ENCODE results near the gene DMXL2. TPM values are rescaled to one million over a fixed set of nuclear protein-coding genes. Genes with fewer than 3 reads are reported as not detected.
"Not testable (repeated sequence)": the region's sequence is repeated elsewhere in the genome, so short reads cannot be mapped to it uniquely, and the experiment has no call there.

DMXL2 gene
- polyA plus RNA-seq, 1 donor, result 66.9 TPM

DNA sequence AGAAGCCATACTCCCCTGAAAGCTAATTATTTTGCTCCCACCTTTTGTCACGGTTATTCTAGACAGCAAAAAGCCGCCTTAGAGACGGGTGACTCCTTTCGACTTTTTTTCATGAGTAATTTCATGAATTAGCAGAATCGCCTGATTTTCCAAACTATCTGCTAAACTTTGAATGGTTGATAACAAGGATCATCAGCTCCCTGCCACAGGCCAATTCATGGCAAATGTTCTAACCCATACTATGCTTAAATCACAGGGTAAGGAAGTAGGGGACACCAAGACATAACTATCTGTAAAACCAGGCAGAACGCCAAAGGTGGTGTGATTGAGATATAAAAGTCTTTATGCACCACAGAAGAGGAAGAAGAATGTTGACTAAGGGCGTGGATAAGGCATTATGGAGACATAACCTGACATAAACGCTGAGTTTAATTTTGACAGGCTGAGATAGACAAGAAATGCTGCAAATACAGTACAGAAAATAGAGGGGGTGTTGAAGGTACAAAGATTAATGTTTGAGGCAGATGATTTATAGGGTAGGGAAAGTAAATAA is 891 bp upstream of the DMXL2 start:
- Histone ChIP-seq H3K36me3 (ENCODE audit: control insufficient read depth, insufficient read depth, low read length) (no peaks in the 10 kb centered on the region), H3K27ac (ENCODE audit: low read length) (peak overlapping the region; percentile 90), H3K4me3 (ENCODE audit: low read length) (peak overlapping the region; percentile 77), H3K9me3 (ENCODE audit: control insufficient read depth, low read depth, low read length) (no peaks in the 10 kb centered on the region), H3K27me3 (ENCODE audit: control insufficient read depth, insufficient read depth, low read length) (no peaks in the 10 kb centered on the region), H3K4me1 (ENCODE audit: control insufficient read depth, insufficient read depth, low read length) (peaks cover 9% of the 10 kb centered on the region)
- peak; percentile 67 to 87 for DNase-seq
- 20% methylated on average over 1 of the region's 8 CpGs for WGBS (ENCODE audit: insufficient coverage, low lambda C conversion rate)

- WGBS (ENCODE audit: insufficient coverage, low lambda C conversion rate), result no CpG with 5 or more reads among the region's 44 CpGs
- H3K36me3 ChIP-seq (ENCODE audit: control insufficient read depth, insufficient read depth, low read length), result no peaks in the 10 kb centered on the region
- DNase-seq, result peak; percentile 26 to 76
These were observed 501 bp downstream of the DMXL2 start for GRCh38 chr15:51621936-51622603.

GRCh38 chr15:51621155-51621765 is 1.3 kb downstream of the DMXL2 start:
- H3K9me3 ChIP-seq (ENCODE audit: control insufficient read depth, low read depth, low read length), result no peaks in the 10 kb centered on the region
- WGBS (ENCODE audit: insufficient coverage, low lambda C conversion rate), result 52% methylated on average over 4 of the region's 6 CpGs
- H3K36me3 ChIP-seq (ENCODE audit: control insufficient read depth, insufficient read depth, low read length), result no peaks in the 10 kb centered on the region
- H3K4me1 ChIP-seq (ENCODE audit: control insufficient read depth, insufficient read depth, low read length), result peaks cover 9% of the 10 kb centered on the region
- DNase-seq, result no peak
- peak overlapping the region; percentile 90 for H3K27ac ChIP-seq (ENCODE audit: low read length)
- H3K27me3 ChIP-seq (ENCODE audit: control insufficient read depth, insufficient read depth, low read length), result no peaks in the 10 kb centered on the region
- H3K4me3 ChIP-seq (ENCODE audit: low read length), result peak overlapping the region; percentile 77

More at GRCh38 chr15:51621936-51622603, 501 bp downstream of the DMXL2 start:
- peaks cover 9% of the 10 kb centered on the region for H3K4me1 ChIP-seq (ENCODE audit: control insufficient read depth, insufficient read depth, low read length)
- H3K9me3 ChIP-seq (ENCODE audit: control insufficient read depth, low read depth, low read length), result no peaks in the 10 kb centered on the region
- H3K27me3 ChIP-seq (ENCODE audit: control insufficient read depth, insufficient read depth, low read length), result no peaks in the 10 kb centered on the region
- peak overlapping the region; percentile 90 for H3K27ac ChIP-seq (ENCODE audit: low read length)
- H3K4me3 ChIP-seq (ENCODE audit: low read length), result peak overlapping the region; percentile 77

DNA sequence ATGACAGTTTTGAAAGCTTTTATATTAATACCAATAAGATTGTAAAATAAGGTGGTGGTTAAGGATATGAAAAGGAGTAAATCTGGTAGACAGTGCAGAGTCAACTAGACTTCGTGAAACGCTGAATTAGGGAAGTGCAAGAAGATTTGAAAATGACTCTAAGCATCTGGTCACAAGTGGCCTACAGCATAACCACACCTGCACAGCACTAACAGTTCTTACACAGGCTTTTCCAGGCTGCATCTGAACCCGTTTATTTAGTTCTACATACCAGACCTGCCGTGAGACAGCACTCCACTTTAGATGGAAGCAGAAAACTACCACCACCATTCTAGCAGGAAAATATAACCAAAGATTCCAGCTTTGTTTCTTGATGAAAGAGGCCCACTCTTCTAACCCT is 1.9 kb downstream of the DMXL2 start:
- WGBS (ENCODE audit: insufficient coverage, low lambda C conversion rate), result 70% methylated on average over 2 of the region's 4 CpGs
- H3K4me1 ChIP-seq (ENCODE audit: control insufficient read depth, insufficient read depth, low read length), result peaks cover 9% of the 10 kb centered on the region
- DNase-seq, result no peak
- H3K36me3 ChIP-seq (ENCODE audit: control insufficient read depth, insufficient read depth, low read length), result no peaks in the 10 kb centered on the region
- H3K4me3 ChIP-seq (ENCODE audit: low read length), result peak overlapping the region; percentile 77
- no peaks in the 10 kb centered on the region for H3K27me3 ChIP-seq (ENCODE audit: control insufficient read depth, insufficient read depth, low read length)
- no peak overlapping the region for H3K27ac ChIP-seq (ENCODE audit: low read length)
- no peaks in the 10 kb centered on the region for H3K9me3 ChIP-seq (ENCODE audit: control insufficient read depth, low read depth, low read length)

DNA sequence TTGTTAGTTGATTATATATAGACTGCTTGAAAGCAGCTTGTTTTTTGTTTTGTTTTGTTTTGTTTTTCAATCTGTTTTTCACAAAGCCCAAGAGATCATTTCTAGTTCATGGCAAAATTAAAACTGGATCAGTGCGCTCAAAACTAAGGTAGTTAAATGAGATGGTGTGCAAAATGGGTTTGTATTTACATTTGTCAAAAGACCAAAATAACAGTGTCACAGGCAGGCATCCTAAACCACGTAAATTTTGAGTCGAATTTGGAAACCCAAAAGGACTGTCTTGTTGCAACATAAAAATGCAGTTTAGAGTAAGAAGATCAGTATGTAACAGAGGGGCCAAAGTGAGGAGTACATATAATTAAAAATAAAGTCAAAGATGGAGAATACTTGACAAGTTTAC is 2.4 kb downstream of the DMXL2 start:
- peaks cover 9% of the 10 kb centered on the region for H3K4me1 ChIP-seq (ENCODE audit: control insufficient read depth, insufficient read depth, low read length)
- no peaks in the 10 kb centered on the region for H3K27me3 ChIP-seq (ENCODE audit: control insufficient read depth, insufficient read depth, low read length)
- no peak overlapping the region for H3K27ac ChIP-seq (ENCODE audit: low read length)
- no peak overlapping the region for H3K4me3 ChIP-seq (ENCODE audit: low read length)
- no peak for DNase-seq
- H3K36me3 ChIP-seq (ENCODE audit: control insufficient read depth, insufficient read depth, low read length), result no peaks in the 10 kb centered on the region
- H3K9me3 ChIP-seq (ENCODE audit: control insufficient read depth, low read depth, low read length), result no peaks in the 10 kb centered on the region
- WGBS (ENCODE audit: insufficient coverage, low lambda C conversion rate), result no CpG with 5 or more reads among the region's 3 CpGs

DNA sequence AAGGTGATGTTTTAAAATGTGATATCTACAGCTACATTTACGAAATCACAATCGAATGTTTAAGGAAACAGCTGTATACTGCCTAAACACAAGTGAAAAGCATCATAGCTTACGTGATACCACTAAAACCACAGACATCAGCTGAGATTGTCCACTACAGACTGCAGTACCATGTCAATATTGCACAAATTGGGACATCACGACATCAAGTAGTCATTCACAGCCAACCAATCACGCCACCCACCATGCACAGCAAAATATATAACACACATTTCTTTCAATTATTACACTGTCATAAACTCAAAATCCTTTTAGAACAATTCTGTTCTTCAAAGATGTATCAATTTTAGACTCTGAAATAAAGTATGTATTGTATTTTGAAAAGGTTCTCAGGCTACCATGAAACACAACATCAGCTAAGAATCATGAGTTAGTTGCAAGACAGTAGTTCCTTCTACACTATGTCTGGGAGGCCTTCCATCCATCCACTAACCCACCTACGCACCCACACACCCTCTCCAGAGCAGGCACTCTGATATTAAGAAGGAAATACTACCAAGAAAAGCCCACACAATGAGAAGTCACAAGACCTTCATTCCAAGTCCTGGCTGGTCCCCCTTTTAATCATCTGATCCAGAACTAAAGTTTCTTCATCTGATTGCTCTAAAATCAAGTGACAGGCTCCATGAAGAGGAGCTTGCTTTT is 3.1 kb downstream of the DMXL2 start:
- 100% methylated on average over 2 of the region's 6 CpGs for WGBS (ENCODE audit: insufficient coverage, low lambda C conversion rate)
- H3K4me1 ChIP-seq (ENCODE audit: control insufficient read depth, insufficient read depth, low read length), result peaks cover 8% of the 10 kb centered on the region

DNA sequence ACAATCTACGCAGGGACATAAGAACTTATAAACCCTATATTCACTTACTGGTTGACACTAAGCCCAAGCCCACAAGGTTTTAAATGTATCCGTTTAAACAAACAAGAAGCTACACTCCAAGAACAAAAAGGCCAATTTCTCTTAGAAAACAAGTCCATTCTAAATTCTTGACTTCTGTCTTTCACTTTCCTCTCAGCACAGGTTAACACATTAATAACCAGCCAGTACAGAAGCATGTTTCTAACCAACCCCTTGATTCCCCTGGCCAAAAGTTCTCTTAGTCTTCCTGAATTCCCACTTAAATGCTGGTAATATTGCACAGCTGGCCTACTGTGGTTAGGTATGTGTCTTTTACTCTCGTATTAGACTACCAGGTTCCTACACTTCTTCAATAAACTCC is 4.7 kb downstream of the DMXL2 start:
- Histone ChIP-seq H3K36me3 (ENCODE audit: control insufficient read depth, insufficient read depth, low read length) (no peaks in the 10 kb centered on the region), H3K4me3 (ENCODE audit: low read length) (no peak overlapping the region), H3K4me1 (ENCODE audit: control insufficient read depth, insufficient read depth, low read length) (peaks cover 5% of the 10 kb centered on the region), H3K9me3 (ENCODE audit: control insufficient read depth, low read depth, low read length) (no peaks in the 10 kb centered on the region), H3K27me3 (ENCODE audit: control insufficient read depth, insufficient read depth, low read length) (no peaks in the 10 kb centered on the region), H3K27ac (ENCODE audit: low read length) (no peak overlapping the region)
- DNase-seq, result no peak
- 75% methylated on average over 3 of the region's 3 CpGs for WGBS (ENCODE audit: insufficient coverage, low lambda C conversion rate)

More for the DNA sequence above, 3.1 kb downstream of the DMXL2 start:
- H3K27me3 ChIP-seq (ENCODE audit: control insufficient read depth, insufficient read depth, low read length), result no peaks in the 10 kb centered on the region
- no peak overlapping the region for H3K27ac ChIP-seq (ENCODE audit: low read length)
- no peak for DNase-seq
- no peak overlapping the region for H3K4me3 ChIP-seq (ENCODE audit: low read length)
- H3K9me3 ChIP-seq (ENCODE audit: control insufficient read depth, low read depth, low read length), result no peaks in the 10 kb centered on the region
- no peaks in the 10 kb centered on the region for H3K36me3 ChIP-seq (ENCODE audit: control insufficient read depth, insufficient read depth, low read length)

GRCh38 chr15:51613951-51614350 is 8.6 kb downstream of the DMXL2 start:
- Histone ChIP-seq H3K4me3 (ENCODE audit: low read length) (no peak overlapping the region), H3K27me3 (ENCODE audit: control insufficient read depth, insufficient read depth, low read length) (no peaks in the 10 kb centered on the region), H3K4me1 (ENCODE audit: control insufficient read depth, insufficient read depth, low read length) (peaks cover 5% of the 10 kb centered on the region), H3K9me3 (ENCODE audit: control insufficient read depth, low read depth, low read length) (peaks cover 3% of the 10 kb centered on the region), H3K27ac (ENCODE audit: low read length) (no peak overlapping the region), H3K36me3 (ENCODE audit: control insufficient read depth, insufficient read depth, low read length) (no peaks in the 10 kb centered on the region)
- WGBS (ENCODE audit: insufficient coverage, low lambda C conversion rate), result 36% methylated on average over 2 of the region's 3 CpGs
- DNase-seq, result peak; percentile 77 to 88

GRCh38 chr15:51612669-51613068 is 9.9 kb downstream of the DMXL2 start:
- not testable (repeated sequence) for H3K27me3 ChIP-seq (ENCODE audit: control insufficient read depth, insufficient read depth, low read length); DNase-seq; H3K4me1 ChIP-seq (ENCODE audit: control insufficient read depth, insufficient read depth, low read length); H3K36me3 ChIP-seq (ENCODE audit: control insufficient read depth, insufficient read depth, low read length); H3K27ac ChIP-seq (ENCODE audit: low read length); H3K9me3 ChIP-seq (ENCODE audit: control insufficient read depth, low read depth, low read length); H3K4me3 ChIP-seq (ENCODE audit: low read length)
- WGBS (ENCODE audit: insufficient coverage, low lambda C conversion rate), result no CpG with 5 or more reads among the region's 5 CpGs

- not testable (repeated sequence) for DNase-seq; H3K4me1 ChIP-seq (ENCODE audit: control insufficient read depth, insufficient read depth, low read length); H3K9me3 ChIP-seq (ENCODE audit: control insufficient read depth, low read depth, low read length); H3K27me3 ChIP-seq (ENCODE audit: control insufficient read depth, insufficient read depth, low read length); H3K27ac ChIP-seq (ENCODE audit: low read length); H3K4me3 ChIP-seq (ENCODE audit: low read length); H3K36me3 ChIP-seq (ENCODE audit: control insufficient read depth, insufficient read depth, low read length)
- 80% methylated on average over 1 of the region's 15 CpGs for WGBS (ENCODE audit: insufficient coverage, low lambda C conversion rate)
These were observed 19.1 kb downstream of the DMXL2 start for GRCh38 chr15:51603462-51603948.

All from large intestine (tissue), 3 donors.